Measurements from ENCODE around the gene NNMT.

DNA sequence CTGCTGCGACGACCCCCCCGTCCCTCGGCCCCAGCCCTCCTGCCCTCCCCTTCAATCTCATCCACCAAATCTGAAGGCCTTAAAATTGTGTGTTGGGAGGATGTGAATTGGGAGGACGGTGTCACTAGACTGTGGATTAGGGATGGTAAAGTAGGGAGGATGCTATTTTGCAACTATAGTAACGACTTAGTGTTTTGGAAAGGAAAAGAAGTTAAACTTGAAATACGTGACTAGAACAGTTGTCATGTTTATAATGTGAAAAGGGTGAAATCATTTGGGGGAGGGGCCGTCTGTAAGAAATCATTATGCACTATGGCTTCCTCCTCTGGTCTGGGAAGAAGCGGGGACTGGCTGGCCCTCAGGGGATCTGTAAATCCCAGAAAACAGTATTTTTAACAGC is 43.4 kb upstream of the NNMT start:
- TF ChIP-seq, protein P1, sequence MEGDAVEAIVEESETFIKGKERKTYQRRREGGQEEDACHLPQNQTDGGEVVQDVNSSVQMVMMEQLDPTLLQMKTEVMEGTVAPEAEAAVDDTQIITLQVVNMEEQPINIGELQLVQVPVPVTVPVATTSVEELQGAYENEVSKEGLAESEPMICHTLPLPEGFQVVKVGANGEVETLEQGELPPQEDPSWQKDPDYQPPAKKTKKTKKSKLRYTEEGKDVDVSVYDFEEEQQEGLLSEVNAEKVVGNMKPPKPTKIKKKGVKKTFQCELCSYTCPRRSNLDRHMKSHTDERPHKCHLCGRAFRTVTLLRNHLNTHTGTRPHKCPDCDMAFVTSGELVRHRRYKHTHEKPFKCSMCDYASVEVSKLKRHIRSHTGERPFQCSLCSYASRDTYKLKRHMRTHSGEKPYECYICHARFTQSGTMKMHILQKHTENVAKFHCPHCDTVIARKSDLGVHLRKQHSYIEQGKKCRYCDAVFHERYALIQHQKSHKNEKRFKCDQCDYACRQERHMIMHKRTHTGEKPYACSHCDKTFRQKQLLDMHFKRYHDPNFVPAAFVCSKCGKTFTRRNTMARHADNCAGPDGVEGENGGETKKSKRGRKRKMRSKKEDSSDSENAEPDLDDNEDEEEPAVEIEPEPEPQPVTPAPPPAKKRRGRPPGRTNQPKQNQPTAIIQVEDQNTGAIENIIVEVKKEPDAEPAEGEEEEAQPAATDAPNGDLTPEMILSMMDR (optimal IDR thresholded peaks at IDR 0.05 in 1 of 3, IDR thresholded peaks at IDR 0.05 in 1 of 3, conservative IDR thresholded peaks at IDR 0.05 in 1 of 3; ENCODE audit: extremely low read depth in 1 of 3, insufficient read depth in 2 of 3, low read length in 3 of 3): no peak
- TF ChIP-seq EZH2 (IDR thresholded peaks at IDR 0.05; ENCODE audit: low read length): no peak

Measured in keratinocyte (primary cell).